CD4-positive, alpha-beta memory T cell (primary cell): ENCODE data around the gene IFITM10. TPM values are rescaled to one million over a fixed set of nuclear protein-coding genes. Genes with fewer than 3 reads are reported as not detected.
"Not testable (repeated sequence)": the region's sequence is repeated elsewhere in the genome, so short reads cannot be mapped to it uniquely, and the experiment has no call there.

Experiments used
- CTCF ChIA-PET: fragments of 350-600 bp; sonication (Branson Sonifier 250); formaldehyde crosslinking; loops from one replicate; lab custom pipeline; 2021; ENCODE audit warnings: inconsistent platforms; ENCODE audit not compliant: partially characterized antibody; lab: Charles Lee
- POLR2A ChIA-PET: fragments of 350-600 bp; sonication (Branson Sonifier 250); formaldehyde crosslinking; loops from one replicate; lab custom pipeline; 2021; ENCODE audit not compliant: partially characterized antibody; lab: Charles Lee
- DNase-seq, 5 donors: peaks; one replicate each; pipeline versions ENCODE4 v3.0.0 to v3.0.0-alpha.2; 2020 to 2022; ENCODE audit warnings: mixed read lengths in 1 of 5
- H3K27ac ChIP-seq: one replicate; pipeline ENCODE4 v1.7.0; 2013; ENCODE audit warnings: low read depth, low read length
- H3K27me3 ChIP-seq: 2 replicates; pipeline ENCODE4 v1.7.0; 2013; ENCODE audit warnings: mild to moderate bottlenecking, low read length, moderate library complexity; ENCODE audit not compliant: insufficient read depth
- H3K36me3 ChIP-seq: 2 replicates; pipeline ENCODE4 v1.7.0; 2013; ENCODE audit warnings: mild to moderate bottlenecking, low read length, moderate library complexity; ENCODE audit not compliant: insufficient read depth
- H3K4me1 ChIP-seq: 2 replicates; pipeline ENCODE4 v1.7.0; 2013; ENCODE audit warnings: mild to moderate bottlenecking, low read length, moderate library complexity; ENCODE audit not compliant: insufficient read depth
- H3K4me3 ChIP-seq, 2 donors: one replicate each; pipeline ENCODE4 v1.7.0; 2013; ENCODE audit warnings: low read length in 2 of 2, mild to moderate bottlenecking in 1 of 2
- H3K9me3 ChIP-seq, 2 donors: one replicate each; pipeline ENCODE4 v1.7.0; 2013; ENCODE audit warnings: low read length in 2 of 2, control low read depth in 1 of 2; ENCODE audit not compliant: control insufficient read depth in 1 of 2
- H3K27ac Mint-ChIP-seq, 7 donors: one replicate each; pipeline ENCODE4 v1.8.0; 2020 to 2021; ENCODE audit warnings: mixed read lengths in 7 of 7, mild to moderate bottlenecking in 6 of 7, inconsistent platforms in 3 of 7, moderate library complexity in 3 of 7
- H3K27me3 Mint-ChIP-seq, 2 donors: one replicate each; pipeline ENCODE4 v1.8.0; 2020 to 2021; ENCODE audit warnings: mixed read lengths in 2 of 2
- H3K36me3 Mint-ChIP-seq, 2 donors: one replicate each; pipeline ENCODE4 v1.8.0; 2020 to 2021; ENCODE audit warnings: mixed read lengths in 2 of 2, inconsistent platforms in 1 of 2, mild to moderate bottlenecking in 1 of 2
- H3K4me1 Mint-ChIP-seq, 4 donors: one replicate each; pipeline ENCODE4 v1.8.0; 2020 to 2021; ENCODE audit warnings: mixed read lengths in 4 of 4, mild to moderate bottlenecking in 1 of 4
- H3K4me3 Mint-ChIP-seq, 8 donors: one replicate each; pipeline ENCODE4 v1.8.0; 2020 to 2021; ENCODE audit warnings: mixed read lengths in 8 of 8, mild to moderate bottlenecking in 7 of 8, moderate library complexity in 6 of 8, inconsistent platforms in 3 of 8
- H3K9me3 Mint-ChIP-seq, 8 donors: one replicate each; pipeline ENCODE4 v1.8.0; 2020 to 2021; ENCODE audit warnings: mixed read lengths in 8 of 8, mild to moderate bottlenecking in 5 of 8, inconsistent platforms in 3 of 8, moderate library complexity in 1 of 8
- intact Hi-C: fragments of 100-400 bp; cut with micrococcal nuclease; formaldehyde crosslinking; loops from one replicate; pipeline ENCODE4 v1.15.1; 2023
- polyA plus RNA-seq, 2 donors: library from polyadenylated mRNA; unstranded; fragments of 300-500 nt; fragmentation: Illumina TruSeq; gene quantifications; one replicate each; pipeline ENCODE4 v1.2.3, GENCODE V29; 2021
- total RNA-seq, 2 experiments: library from RNA; stranded (reverse); gene quantifications; one replicate each; pipeline ENCODE4 v1.2.3, GENCODE V29; 2021

The IFITM10 gene
- total and polyA plus RNA-seq, 4 experiments from 2014 or later: 1.6 to 1.8 TPM; not detected in 2

GRCh38 chr11:1771273-1771672 lies 20.9 kb upstream of the IFITM10 start:
- no peaks in the 10 kb centered on the region for H3K36me3 Mint-ChIP-seq
- Histone ChIP-seq H3K27me3 (no peaks in the 10 kb centered on the region), H3K27ac (no peak overlapping the region), H3K4me3 (no peak overlapping the region), H3K36me3 (no peaks in the 10 kb centered on the region), H3K9me3 (no peaks in the 10 kb centered on the region), H3K4me1 (peaks cover 19% of the 10 kb centered on the region)
- ChIA-PET CTCF (interaction anchor here (1.1 to 3.8 kb wide), 4 partner anchors 14 to 111 kb away, joined by 4 to 26 read pairs (median 7); no protein-coding TSS in a partner anchor), POLR2A (interaction anchor here (0.6 kb wide), 2 partner anchors 14 to 324 kb away, joined by 3 to 4 read pairs; no protein-coding TSS in a partner anchor)
- peaks cover 8 to 23% (median 15%) of the 10 kb centered on the region in 4 donors for H3K4me1 Mint-ChIP-seq
- H3K9me3 Mint-ChIP-seq: no peaks in the 10 kb centered on the region
- intact Hi-C loops: no loop called here
- H3K4me3 Mint-ChIP-seq: no peak overlapping the region
- DNase-seq: no peak
- H3K27me3 Mint-ChIP-seq: no peaks in the 10 kb centered on the region
- H3K27ac Mint-ChIP-seq: no peak overlapping the region

- Histone ChIP-seq H3K27me3 (no peaks in the 10 kb centered on the region), H3K27ac (no peak overlapping the region), H3K4me3 (no peak overlapping the region), H3K36me3 (no peaks in the 10 kb centered on the region), H3K9me3 (no peaks in the 10 kb centered on the region), H3K4me1 (peaks cover 19% of the 10 kb centered on the region)
- Mint-ChIP-seq H3K4me1 (peaks cover 8 to 23% (median 15%) of the 10 kb centered on the region in 4 donors), H3K4me3 (no peak overlapping the region), H3K36me3 (no peaks in the 10 kb centered on the region), H3K27me3 (no peaks in the 10 kb centered on the region), H3K27ac (peak overlapping the region in 2 of 7 donors; percentile 13 to 42), H3K9me3 (no peaks in the 10 kb centered on the region)
- DNase-seq: no peak
- ChIA-PET CTCF (interaction anchor here (1.5 kb wide), 1 partner anchor 62 kb away, joined by 4 read pairs; no protein-coding TSS in a partner anchor), POLR2A (no interaction called here)
- intact Hi-C loops: no loop called here
Observed at GRCh38 chr11:1770528-1770927, 20.1 kb upstream of the IFITM10 start.

GRCh38 chr11:1770061-1770460 lies 19.7 kb upstream of the IFITM10 start:
- POLR2A ChIA-PET: no interaction called here
- H3K27ac ChIP-seq: no peak overlapping the region
- Mint-ChIP-seq H3K9me3 (no peaks in the 10 kb centered on the region), H3K27ac (peak overlapping the region in 1 of 7 donors; percentile 13), H3K4me1 (peaks cover 8 to 23% (median 15%) of the 10 kb centered on the region in 4 donors), H3K36me3 (no peaks in the 10 kb centered on the region), H3K27me3 (no peaks in the 10 kb centered on the region), H3K4me3 (no peak overlapping the region)
- no peaks in the 10 kb centered on the region for H3K9me3 ChIP-seq
- no peaks in the 10 kb centered on the region for H3K27me3 ChIP-seq
- no peak for DNase-seq
- peaks cover 19% of the 10 kb centered on the region for H3K4me1 ChIP-seq
- intact Hi-C loops: no loop called here
- H3K4me3 ChIP-seq: no peak overlapping the region
- CTCF ChIA-PET: interaction anchor here (1.5 to 1.8 kb wide), 2 partner anchors 63 to 76 kb away, joined by 4 to 6 read pairs; no protein-coding TSS in a partner anchor
- H3K36me3 ChIP-seq: no peaks in the 10 kb centered on the region

- DNase-seq, H3K4me3 Mint-ChIP-seq, H3K27me3 Mint-ChIP-seq, intact Hi-C loops, H3K9me3 Mint-ChIP-seq, H3K27me3 ChIP-seq, H3K36me3 ChIP-seq, H3K9me3 ChIP-seq, H3K27ac ChIP-seq, H3K4me3 ChIP-seq, H3K36me3 Mint-ChIP-seq: not testable (repeated sequence)
- Mint-ChIP-seq H3K27ac (peak overlapping the region in 2 of 7 donors; percentile 11 to 65), H3K4me1 (peaks cover 8 to 26% (median 17%) of the 10 kb centered on the region in 4 donors)
- ChIA-PET CTCF (interaction anchor here (1.2 to 1.8 kb wide), 3 partner anchors 22 to 76 kb away, joined by 3 to 6 read pairs (median 4); no protein-coding TSS in a partner anchor), POLR2A (interaction anchor here (0.9 kb wide), 1 partner anchor 12 kb away, joined by 3 read pairs; no protein-coding TSS in a partner anchor)
- peaks cover 22% of the 10 kb centered on the region for H3K4me1 ChIP-seq
Observed at GRCh38 chr11:1769304-1769936, 19.0 kb upstream of the IFITM10 start.

GRCh38 chr11:1768141-1768469 lies 17.7 kb upstream of the IFITM10 start:
- Histone ChIP-seq H3K27me3 (no peaks in the 10 kb centered on the region), H3K9me3 (no peaks in the 10 kb centered on the region), H3K4me1 (peaks cover 23% of the 10 kb centered on the region), H3K27ac (no peak overlapping the region), H3K4me3 (no peak overlapping the region), H3K36me3 (no peaks in the 10 kb centered on the region)
- peak in 1 of 5 donors; percentile 17 for DNase-seq
- Mint-ChIP-seq H3K4me1 (peaks cover 9 to 19% (median 16%) of the 10 kb centered on the region in 4 donors), H3K36me3 (no peaks in the 10 kb centered on the region), H3K27me3 (no peaks in the 10 kb centered on the region), H3K4me3 (no peak overlapping the region), H3K27ac (no peak overlapping the region), H3K9me3 (no peaks in the 10 kb centered on the region)
- ChIA-PET CTCF (interaction anchor here (1.2 kb wide), 1 partner anchor 23 kb away, joined by 3 read pairs; no protein-coding TSS in a partner anchor), POLR2A (no interaction called here)
- intact Hi-C loops: no loop called here

- Histone ChIP-seq H3K9me3 (no peaks in the 10 kb centered on the region), H3K4me1 (peaks cover 24% of the 10 kb centered on the region), H3K27me3 (no peaks in the 10 kb centered on the region), H3K4me3 (no peak overlapping the region), H3K36me3 (no peaks in the 10 kb centered on the region), H3K27ac (no peak overlapping the region)
- POLR2A ChIA-PET: no interaction called here
- no peak overlapping the region for H3K27ac Mint-ChIP-seq
- H3K4me1 Mint-ChIP-seq: peaks cover 11 to 20% (median 16%) of the 10 kb centered on the region in 4 donors
- H3K4me3 Mint-ChIP-seq: no peak overlapping the region
- peaks cover 0 to under 1% of the 10 kb centered on the region in 2 donors for H3K36me3 Mint-ChIP-seq
- intact Hi-C loops: no loop called here
- H3K9me3 Mint-ChIP-seq: no peaks in the 10 kb centered on the region
- H3K27me3 Mint-ChIP-seq: no peaks in the 10 kb centered on the region
- CTCF ChIA-PET: no interaction called here
- peak in 1 of 5 donors; percentile 31 for DNase-seq
Observed at GRCh38 chr11:1767399-1768140, 17.2 kb upstream of the IFITM10 start.
